Measurements from ENCODE around the gene ZCCHC8.
"Not testable (repeated sequence)": the region's sequence is repeated elsewhere in the genome, so short reads cannot be mapped to it uniquely, and the experiment has no call there.

DNA sequence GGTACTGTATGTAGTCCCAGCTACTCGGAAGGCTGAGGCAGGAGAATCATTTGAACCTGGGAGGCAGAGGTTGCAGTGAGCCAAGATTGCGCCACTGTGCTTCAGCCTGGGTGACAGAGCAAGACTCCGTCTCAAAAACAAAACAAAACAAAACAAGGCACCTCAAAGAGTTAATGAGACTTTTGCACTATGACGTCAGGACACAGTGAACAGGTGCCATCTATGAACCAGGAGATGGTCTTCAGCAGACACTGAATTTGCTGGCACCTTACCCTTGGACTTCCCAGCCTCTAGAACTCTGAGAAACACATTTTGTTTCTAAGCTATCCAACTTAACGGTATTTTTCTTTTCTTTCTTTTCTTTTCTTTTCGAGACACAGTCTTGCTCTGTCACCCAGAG lies 54.3 kb downstream of the ZCCHC8 start:
- TF ChIP-seq, protein P1, sequence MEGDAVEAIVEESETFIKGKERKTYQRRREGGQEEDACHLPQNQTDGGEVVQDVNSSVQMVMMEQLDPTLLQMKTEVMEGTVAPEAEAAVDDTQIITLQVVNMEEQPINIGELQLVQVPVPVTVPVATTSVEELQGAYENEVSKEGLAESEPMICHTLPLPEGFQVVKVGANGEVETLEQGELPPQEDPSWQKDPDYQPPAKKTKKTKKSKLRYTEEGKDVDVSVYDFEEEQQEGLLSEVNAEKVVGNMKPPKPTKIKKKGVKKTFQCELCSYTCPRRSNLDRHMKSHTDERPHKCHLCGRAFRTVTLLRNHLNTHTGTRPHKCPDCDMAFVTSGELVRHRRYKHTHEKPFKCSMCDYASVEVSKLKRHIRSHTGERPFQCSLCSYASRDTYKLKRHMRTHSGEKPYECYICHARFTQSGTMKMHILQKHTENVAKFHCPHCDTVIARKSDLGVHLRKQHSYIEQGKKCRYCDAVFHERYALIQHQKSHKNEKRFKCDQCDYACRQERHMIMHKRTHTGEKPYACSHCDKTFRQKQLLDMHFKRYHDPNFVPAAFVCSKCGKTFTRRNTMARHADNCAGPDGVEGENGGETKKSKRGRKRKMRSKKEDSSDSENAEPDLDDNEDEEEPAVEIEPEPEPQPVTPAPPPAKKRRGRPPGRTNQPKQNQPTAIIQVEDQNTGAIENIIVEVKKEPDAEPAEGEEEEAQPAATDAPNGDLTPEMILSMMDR (conservative IDR thresholded peaks at IDR 0.05 in 1 of 2, IDR thresholded peaks at IDR 0.05 in 1 of 2; ENCODE audit: low read depth in 1 of 2, low read length in 2 of 2), result not testable (repeated sequence)
- not testable (repeated sequence) for TF ChIP-seq EZH2 (IDR thresholded peaks at IDR 0.05; ENCODE audit: low read length, missing control alignments)

All from fibroblast of lung (primary cell).